OCI-LY1 (cell line): ENCODE data around the gene BMPR1B.

Experiments
- H2AFZ ChIP-seq: fragments of 200-600 bp; sonication (generic), shearing (Covaris generic); 2 replicates; pipeline ENCODE4 v1.6.0; 2014; ENCODE audit warnings: antibody characterized with exemption, mild to moderate bottlenecking, low read length
- H3F3A ChIP-seq: fragments of 200-600 bp; sonication (generic), shearing (Covaris generic); 2 replicates; pipeline ENCODE4 v1.6.0; 2014; ENCODE audit warnings: mild to moderate bottlenecking, antibody characterized with exemption, low read length, moderate library complexity; ENCODE audit not compliant: insufficient read depth
- H3K27ac ChIP-seq: fragments of 200-600 bp; sonication (generic); 2 replicates; pipeline ENCODE4 v1.5.1; 2014; ENCODE audit warnings: low read length, mixed run types, mild to moderate bottlenecking, low read depth; ENCODE audit not compliant: poor library complexity, severe bottlenecking
- H3K27me3 ChIP-seq: fragments of 200-600 bp; sonication (generic); 2 replicates; pipeline ENCODE4 v1.6.0; 2014; ENCODE audit warnings: antibody characterized with exemption, mild to moderate bottlenecking, low read length, moderate library complexity; ENCODE audit not compliant: insufficient read depth
- H3K36me3 ChIP-seq: fragments of 200-600 bp; sonication (generic); 2 replicates; pipeline ENCODE4 v1.6.1; 2014; ENCODE audit warnings: mild to moderate bottlenecking, antibody characterized with exemption, low read length, moderate library complexity, mixed read lengths; ENCODE audit not compliant: insufficient read depth
- H3K4me1 ChIP-seq: fragments of 200-600 bp; sonication (generic); 2 replicates; pipeline ENCODE4 v1.5.1; 2014; ENCODE audit warnings: mild to moderate bottlenecking, low read length, moderate library complexity; ENCODE audit not compliant: insufficient read depth, severe bottlenecking
- H3K4me2 ChIP-seq: fragments of 200-600 bp; sonication (generic), shearing (Covaris generic); 2 replicates; pipeline ENCODE4 v1.6.1; 2014; ENCODE audit warnings: low read length
- H3K4me3 ChIP-seq: fragments of 200-600 bp; sonication (generic); 2 replicates; pipeline ENCODE4 v1.5.1; 2014; ENCODE audit warnings: low read length, low read depth, mild to moderate bottlenecking, mixed read lengths; ENCODE audit not compliant: poor library complexity, severe bottlenecking
- H3K79me2 ChIP-seq: fragments of 200-600 bp; shearing (Covaris generic); 2 replicates; pipeline ENCODE4 v1.6.1; 2016; ENCODE audit warnings: mixed run types, low read length, mixed read lengths; ENCODE audit not compliant: insufficient read depth
- H3K9ac ChIP-seq: fragments of 200-600 bp; sonication (generic), shearing (Covaris generic); 2 replicates; pipeline ENCODE4 v1.6.1; 2014; ENCODE audit warnings: mild to moderate bottlenecking, low read length, mixed read lengths
- H3K9me2 ChIP-seq: fragments of 200-600 bp; sonication (generic), shearing (Covaris generic); 2 replicates; pipeline ENCODE4 v1.6.1; 2014; ENCODE audit warnings: low read depth, mild to moderate bottlenecking, low read length, mixed read lengths
- H3K9me3 ChIP-seq: fragments of 200-600 bp; shearing (Covaris generic); 2 replicates; pipeline ENCODE4 v1.6.1; 2014; ENCODE audit warnings: low read length, mixed read lengths
- H4K20me1 ChIP-seq: fragments of 200-600 bp; sonication (generic), shearing (Covaris generic); 2 replicates; pipeline ENCODE4 v1.6.0; 2016; ENCODE audit warnings: mild to moderate bottlenecking, low read length; ENCODE audit not compliant: insufficient read depth
- EZH2 ChIP-seq: fragments of 200-600 bp; sonication (generic), shearing (Covaris generic); IDR thresholded peaks from 2 replicates; pipeline ENCODE4 v1.8.0; 2017; ENCODE audit warnings: borderline replicate concordance, mixed run types, mild to moderate bottlenecking, antibody characterized with exemption, low read length, moderate library complexity, mixed read lengths
- TF ChIP-seq, protein P1 (sequence below): fragments of 200-600 bp; sonication (generic), shearing (Covaris generic); IDR thresholded peaks from 2 replicates; pipeline ENCODE4 v1.5.1; 2017; ENCODE audit warnings: mild to moderate bottlenecking, antibody characterized with exemption, low read length, moderate library complexity, mixed read lengths

The BMPR1B gene

DNA sequence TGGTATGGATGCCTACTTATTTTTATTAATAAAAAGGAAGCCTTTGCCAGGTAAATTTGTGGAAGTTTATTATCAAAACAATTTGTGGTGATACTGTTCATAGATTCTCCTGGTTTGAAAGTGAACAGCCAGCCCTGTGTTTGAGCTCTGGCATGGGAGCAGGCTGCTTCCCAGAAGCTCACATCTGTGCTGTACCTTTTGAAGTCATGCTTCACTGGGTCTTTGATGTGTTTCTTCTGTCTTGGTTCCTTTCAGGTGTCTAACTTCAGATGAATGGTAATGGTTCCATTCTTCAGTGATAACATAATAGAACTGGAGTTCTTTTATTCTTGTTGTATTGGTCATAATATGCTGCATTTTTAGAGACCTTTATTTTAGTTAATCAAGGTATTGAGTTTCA, 85.5 kb downstream of the BMPR1B start:
- H3K36me3 ChIP-seq, result no peaks in the 10 kb centered on the region
- H3K4me1 ChIP-seq, result no peaks in the 10 kb centered on the region
- no peak overlapping the region for H3K4me3 ChIP-seq
- no peak overlapping the region for H3K4me2 ChIP-seq
- H3K27me3 ChIP-seq, result no peaks in the 10 kb centered on the region
- no peaks in the 10 kb centered on the region for H3K79me2 ChIP-seq
- TF ChIP-seq, protein P1, sequence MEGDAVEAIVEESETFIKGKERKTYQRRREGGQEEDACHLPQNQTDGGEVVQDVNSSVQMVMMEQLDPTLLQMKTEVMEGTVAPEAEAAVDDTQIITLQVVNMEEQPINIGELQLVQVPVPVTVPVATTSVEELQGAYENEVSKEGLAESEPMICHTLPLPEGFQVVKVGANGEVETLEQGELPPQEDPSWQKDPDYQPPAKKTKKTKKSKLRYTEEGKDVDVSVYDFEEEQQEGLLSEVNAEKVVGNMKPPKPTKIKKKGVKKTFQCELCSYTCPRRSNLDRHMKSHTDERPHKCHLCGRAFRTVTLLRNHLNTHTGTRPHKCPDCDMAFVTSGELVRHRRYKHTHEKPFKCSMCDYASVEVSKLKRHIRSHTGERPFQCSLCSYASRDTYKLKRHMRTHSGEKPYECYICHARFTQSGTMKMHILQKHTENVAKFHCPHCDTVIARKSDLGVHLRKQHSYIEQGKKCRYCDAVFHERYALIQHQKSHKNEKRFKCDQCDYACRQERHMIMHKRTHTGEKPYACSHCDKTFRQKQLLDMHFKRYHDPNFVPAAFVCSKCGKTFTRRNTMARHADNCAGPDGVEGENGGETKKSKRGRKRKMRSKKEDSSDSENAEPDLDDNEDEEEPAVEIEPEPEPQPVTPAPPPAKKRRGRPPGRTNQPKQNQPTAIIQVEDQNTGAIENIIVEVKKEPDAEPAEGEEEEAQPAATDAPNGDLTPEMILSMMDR, result no peak
- no peak for TF ChIP-seq EZH2
- no peak overlapping the region for H2AFZ ChIP-seq
- H3K9me3 ChIP-seq, result no peaks in the 10 kb centered on the region
- H3K9ac ChIP-seq, result no peak overlapping the region
- no peak overlapping the region for H3K27ac ChIP-seq
- H3F3A ChIP-seq, result no peaks in the 10 kb centered on the region
- no peaks in the 10 kb centered on the region for H4K20me1 ChIP-seq
- H3K9me2 ChIP-seq, result no peaks in the 10 kb centered on the region

DNA sequence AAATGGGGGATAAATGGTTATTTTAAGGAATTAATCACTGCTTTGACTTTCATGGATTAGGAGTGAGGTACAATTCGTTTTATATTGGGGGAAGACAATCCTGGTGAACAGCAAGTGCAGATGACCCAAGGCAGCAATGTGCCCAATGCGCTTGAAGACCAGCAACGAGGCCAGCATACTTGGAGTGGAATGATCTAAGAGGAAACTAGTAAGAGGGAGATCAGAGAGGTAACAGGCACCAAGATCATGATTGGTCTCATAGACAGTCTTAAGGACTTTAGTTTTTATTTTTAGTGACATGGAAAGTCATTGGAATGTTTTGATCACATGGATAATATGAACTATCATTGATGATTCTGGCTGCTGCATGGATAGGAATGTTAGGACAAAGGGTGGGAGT, 90.6 kb downstream of the BMPR1B start:
- Histone ChIP-seq H3K9me3 (no peaks in the 10 kb centered on the region), H3K4me1 (no peaks in the 10 kb centered on the region), H3K27me3 (no peaks in the 10 kb centered on the region), H2AFZ (no peak overlapping the region), H3K9me2 (no peaks in the 10 kb centered on the region), H3K36me3 (no peaks in the 10 kb centered on the region), H3K9ac (no peak overlapping the region), H4K20me1 (no peaks in the 10 kb centered on the region), H3K27ac (no peak overlapping the region), H3K4me3 (no peak overlapping the region), H3K79me2 (no peaks in the 10 kb centered on the region), H3F3A (no peaks in the 10 kb centered on the region), H3K4me2 (no peak overlapping the region)
- no peak for TF ChIP-seq EZH2
- TF ChIP-seq, protein P1, result no peak

DNA sequence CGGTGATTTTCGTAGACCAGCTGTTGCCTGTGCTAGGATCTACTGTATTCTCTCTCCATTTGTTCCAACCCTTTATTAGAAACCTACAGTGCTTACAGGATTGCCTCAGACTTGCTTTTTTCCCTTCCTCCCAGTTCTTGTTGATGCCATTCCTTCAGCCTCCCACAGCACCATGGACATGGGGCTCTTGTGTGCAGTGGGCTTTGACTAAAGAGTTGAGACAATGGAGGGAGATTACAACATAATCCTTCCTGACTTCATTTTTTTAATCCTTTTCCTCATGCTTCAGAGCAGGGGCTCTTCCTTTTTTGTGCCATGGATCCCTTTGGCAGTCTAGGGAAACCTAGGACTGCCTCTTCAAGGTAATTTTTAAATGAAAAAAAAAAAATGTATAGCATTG, 92.1 kb downstream of the BMPR1B start:
- no peak overlapping the region for H3K4me2 ChIP-seq
- no peak overlapping the region for H3K4me3 ChIP-seq
- no peak overlapping the region for H2AFZ ChIP-seq
- no peak overlapping the region for H3K9ac ChIP-seq
- H3K9me3 ChIP-seq, result no peaks in the 10 kb centered on the region
- no peaks in the 10 kb centered on the region for H3K79me2 ChIP-seq
- no peaks in the 10 kb centered on the region for H3K9me2 ChIP-seq
- no peaks in the 10 kb centered on the region for H3K27me3 ChIP-seq
- no peaks in the 10 kb centered on the region for H4K20me1 ChIP-seq
- TF ChIP-seq EZH2, result no peak
- TF ChIP-seq, protein P1, result no peak
- H3K4me1 ChIP-seq, result no peaks in the 10 kb centered on the region
- no peaks in the 10 kb centered on the region for H3F3A ChIP-seq
- H3K27ac ChIP-seq, result no peak overlapping the region
- no peaks in the 10 kb centered on the region for H3K36me3 ChIP-seq
